ENCODE data around the gene DEF6.
"Not testable (repeated sequence)": the region's sequence is repeated elsewhere in the genome, so short reads cannot be mapped to it uniquely, and the experiment has no call there.

Gene DEF6

DNA sequence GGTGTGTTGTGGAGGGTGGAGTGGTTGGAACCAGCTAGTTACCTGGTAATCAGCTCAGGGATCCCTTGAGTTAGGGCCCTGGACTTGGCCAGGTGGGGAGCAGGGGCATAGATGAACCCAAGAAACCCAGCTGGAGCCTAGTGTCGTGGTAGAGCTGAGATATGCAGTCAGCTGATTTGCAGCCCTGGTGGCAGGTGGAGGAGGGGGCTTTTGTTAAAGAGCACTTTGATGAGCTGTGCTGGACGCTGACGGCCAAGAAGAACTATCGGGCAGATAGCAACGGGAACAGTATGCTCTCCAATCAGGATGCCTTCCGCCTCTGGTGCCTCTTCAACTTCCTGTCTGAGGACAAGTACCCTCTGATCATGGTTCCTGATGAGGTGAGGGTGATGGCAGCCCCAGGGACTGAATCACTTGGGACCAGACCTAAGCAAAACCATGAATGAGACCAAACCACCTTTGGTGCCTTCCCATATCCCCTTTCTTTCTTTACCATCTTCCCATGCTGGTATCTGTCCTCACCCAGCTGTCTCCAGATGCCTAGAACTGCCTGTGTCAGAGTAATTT lies 12.7 kb downstream of the DEF6 start:
- DNase-seq (ENCODE audit: low spot score): no peak

DNA sequence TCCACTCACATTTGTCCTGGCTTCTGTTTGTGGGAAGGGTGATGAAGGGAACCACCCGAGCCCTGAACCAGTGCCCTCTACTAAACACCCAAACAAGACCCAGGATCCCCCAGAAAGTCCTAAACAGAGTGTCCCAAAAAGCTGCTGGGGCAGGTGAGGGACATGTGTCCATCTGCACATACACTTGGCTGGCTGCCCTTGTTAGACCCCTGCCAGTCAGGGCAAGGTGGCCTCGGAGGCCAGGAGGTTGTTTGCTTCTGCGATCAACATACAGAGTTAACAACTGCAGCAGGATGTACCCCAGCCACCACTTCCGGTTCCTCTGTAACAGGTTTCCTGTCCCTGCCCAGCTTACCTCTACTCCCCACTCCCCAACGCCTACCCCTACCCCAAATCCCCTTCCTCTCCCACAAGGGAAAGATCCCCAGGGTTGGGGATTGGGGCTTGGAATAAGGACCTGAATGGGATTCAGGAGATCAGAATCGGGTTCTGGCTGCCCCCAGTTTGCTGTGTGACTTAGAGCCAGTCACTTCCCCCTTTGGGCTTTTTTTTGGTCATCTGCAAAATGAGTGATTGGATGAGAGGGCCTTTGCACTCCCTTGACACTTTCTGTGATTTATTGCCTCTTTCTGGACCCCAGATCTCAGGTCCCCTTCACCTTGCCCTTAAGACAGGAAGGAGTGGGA lies 13.9 kb downstream of the DEF6 start:
- no peak for DNase-seq (ENCODE audit: low spot score)

DNA sequence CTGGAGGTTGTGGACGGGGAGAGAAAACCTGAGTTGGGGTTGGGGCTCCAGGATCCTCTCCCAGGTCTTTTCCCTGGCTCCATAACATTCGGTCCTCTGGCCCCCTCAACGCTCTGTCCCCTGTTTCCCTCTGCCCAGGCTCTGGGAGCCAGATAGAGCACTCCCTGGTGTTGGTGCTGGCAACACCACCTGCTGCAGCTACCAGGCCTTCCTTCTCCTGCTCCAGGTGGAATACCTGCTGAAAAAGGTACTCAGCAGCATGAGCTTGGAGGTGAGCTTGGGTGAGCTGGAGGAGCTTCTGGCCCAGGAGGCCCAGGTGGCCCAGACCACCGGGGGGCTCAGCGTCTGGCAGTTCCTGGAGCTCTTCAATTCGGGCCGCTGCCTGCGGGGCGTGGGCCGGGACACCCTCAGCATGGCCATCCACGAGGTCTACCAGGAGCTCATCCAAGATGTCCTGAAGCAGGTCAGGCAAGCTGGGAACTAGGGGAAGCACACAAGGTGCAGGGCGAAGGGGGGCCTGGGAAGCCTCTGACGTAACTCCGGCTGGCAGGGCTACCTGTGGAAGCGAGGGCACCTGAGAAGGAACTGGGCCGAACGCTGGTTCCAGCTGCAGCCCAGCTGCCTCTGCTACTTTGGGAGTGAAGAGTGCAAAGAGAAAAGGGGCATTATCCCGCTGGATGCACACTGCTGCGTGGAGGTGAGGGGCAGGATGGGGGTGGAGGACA lies 14.6 kb downstream of the DEF6 start:
- no peak for DNase-seq (ENCODE audit: low spot score)

GRCh38 chr6:35312807-35313206 lies 15.2 kb downstream of the DEF6 start:
- no peak for DNase-seq (ENCODE audit: low spot score)

GRCh38 chr6:35317483-35318195 lies 20.0 kb downstream of the DEF6 start:
- no peak for DNase-seq (ENCODE audit: low spot score)

DNA sequence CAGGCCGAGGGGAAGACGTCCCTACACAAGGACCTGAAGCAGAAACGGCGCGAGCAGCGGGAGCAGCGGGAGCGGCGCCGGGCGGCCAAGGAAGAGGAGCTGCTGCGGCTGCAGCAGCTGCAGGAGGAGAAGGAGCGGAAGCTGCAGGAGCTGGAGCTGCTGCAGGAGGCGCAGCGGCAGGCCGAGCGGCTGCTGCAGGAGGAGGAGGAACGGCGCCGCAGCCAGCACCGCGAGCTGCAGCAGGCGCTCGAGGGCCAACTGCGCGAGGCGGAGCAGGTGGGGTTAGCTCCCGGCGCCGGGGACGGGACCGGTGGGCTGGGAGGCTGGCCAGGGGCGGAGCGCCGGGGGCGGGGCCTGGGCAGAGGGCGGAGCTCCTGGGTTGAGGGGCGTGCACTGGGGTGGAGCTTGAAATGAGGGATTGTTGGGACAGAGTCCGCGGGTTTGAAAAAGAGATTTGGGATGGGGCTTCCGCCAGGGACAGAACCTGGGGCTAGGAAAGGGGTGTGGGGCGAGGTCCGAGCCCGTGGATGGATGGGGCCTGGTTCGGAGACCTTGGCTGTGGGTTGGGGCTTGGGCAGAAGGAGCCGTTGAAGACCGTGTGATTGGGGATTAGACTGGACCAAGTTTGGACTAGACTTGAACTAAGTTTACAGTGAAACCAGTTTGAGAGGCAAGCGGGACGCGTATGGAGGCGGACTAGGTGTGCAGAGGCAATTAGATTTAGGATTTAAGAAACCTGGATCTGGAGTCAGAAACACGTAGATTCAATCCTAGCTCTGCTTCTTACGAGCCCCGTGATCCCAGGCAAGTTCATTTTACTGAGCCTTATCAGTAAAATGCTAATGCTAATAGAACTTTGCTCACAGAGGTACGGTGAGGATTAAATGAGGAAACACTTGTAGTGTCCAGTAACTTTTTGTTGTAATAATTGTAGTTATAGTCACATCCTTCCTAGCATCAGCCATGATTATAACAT lies 20.9 kb downstream of the DEF6 start:
- peak; percentile 56 for DNase-seq (ENCODE audit: low spot score)

GRCh38 chr6:35319346-35320030 lies 21.9 kb downstream of the DEF6 start:
- DNase-seq (ENCODE audit: low spot score): no peak

DNA sequence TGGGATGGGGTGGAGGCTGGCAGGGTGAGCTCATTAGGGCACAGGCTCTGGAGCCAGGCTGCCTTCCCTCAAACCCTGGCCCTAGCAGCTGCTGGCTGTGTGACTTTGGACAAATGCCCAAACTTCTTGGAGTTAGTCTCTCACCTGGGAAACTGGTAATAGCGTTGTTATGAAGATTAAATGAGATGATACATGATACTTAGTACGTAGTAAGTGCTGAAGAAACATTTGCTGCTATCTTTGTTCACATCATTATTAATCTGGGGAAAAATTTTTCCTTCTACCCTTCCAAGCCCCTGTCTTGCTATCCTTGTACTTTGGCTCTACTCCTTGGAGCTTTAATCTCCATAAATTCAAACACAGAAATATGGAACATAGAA lies 22.4 kb downstream of the DEF6 start:
- DNase-seq (ENCODE audit: low spot score): no peak

DNA sequence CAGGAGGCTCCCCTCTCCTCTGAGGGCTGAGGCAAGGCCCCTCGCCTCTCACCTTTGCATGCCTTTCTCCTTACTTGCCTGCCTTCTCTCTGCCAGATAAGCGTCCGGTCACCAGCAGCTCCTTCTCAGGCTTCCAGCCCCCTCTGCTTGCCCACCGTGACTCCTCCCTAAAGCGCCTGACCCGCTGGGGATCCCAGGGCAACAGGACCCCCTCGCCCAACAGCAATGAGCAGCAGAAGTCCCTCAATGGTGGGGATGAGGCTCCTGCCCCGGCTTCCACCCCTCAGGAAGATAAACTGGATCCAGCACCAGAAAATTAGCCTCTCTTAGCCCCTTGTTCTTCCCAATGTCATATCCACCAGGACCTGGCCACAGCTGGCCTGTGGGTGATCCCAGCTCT lies 23.5 kb downstream of the DEF6 start:
- no peak for DNase-seq (ENCODE audit: low spot score)

GRCh38 chr6:35327349-35328027 lies 29.9 kb downstream of the DEF6 start:
- no peak for DNase-seq (ENCODE audit: low spot score)

DNA sequence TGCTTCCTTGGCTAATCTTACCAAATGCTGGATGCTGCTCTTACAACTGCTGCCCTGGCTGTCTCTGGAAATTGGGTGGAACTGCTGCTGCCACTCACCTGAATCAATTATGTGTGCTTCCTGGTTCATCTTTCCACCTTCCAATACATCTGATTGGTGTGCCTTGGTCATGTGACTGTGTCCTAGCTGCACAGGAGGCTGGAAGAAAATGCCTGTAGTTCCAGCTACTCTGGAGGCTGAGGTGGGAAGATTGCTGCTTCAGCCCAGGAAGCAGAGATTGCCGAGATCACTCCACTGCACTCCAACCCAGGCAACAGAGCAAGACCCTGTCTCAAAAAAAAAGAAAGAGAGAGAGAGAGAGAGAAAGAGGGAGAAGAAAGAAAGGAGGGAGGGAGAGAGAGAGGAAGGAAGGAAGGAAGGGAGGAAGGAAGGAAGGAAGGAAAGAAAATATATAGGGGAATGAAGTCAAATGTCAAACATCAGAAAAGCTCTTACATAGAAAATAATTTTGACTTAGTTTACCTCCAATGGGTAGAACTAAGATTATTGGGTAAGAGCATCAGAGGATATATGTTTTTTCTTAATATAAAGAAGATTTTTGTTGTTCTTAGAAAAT lies 30.6 kb downstream of the DEF6 start:
- no peak for DNase-seq (ENCODE audit: low spot score)

DNA sequence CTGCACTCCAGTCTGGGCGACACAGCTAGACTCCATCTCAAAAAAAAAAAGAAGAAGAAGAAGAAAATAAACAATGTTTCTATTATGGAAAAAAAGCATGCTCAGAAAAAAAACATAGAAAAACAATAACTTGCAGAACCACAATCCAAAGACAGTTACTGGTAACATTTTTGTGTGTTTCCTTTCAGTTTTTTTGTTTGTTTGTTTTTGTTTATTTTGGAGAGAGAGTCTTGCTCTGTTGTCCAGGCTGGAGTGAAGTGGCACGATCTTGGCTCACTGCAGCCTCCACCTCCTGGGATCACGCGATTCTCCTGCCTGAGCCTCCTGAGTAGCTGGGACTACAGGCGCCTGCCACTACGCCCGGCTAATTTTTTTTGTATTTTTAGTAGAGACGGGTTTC lies 31.3 kb downstream of the DEF6 start:
- DNase-seq (ENCODE audit: low spot score): not testable (repeated sequence)

DNA sequence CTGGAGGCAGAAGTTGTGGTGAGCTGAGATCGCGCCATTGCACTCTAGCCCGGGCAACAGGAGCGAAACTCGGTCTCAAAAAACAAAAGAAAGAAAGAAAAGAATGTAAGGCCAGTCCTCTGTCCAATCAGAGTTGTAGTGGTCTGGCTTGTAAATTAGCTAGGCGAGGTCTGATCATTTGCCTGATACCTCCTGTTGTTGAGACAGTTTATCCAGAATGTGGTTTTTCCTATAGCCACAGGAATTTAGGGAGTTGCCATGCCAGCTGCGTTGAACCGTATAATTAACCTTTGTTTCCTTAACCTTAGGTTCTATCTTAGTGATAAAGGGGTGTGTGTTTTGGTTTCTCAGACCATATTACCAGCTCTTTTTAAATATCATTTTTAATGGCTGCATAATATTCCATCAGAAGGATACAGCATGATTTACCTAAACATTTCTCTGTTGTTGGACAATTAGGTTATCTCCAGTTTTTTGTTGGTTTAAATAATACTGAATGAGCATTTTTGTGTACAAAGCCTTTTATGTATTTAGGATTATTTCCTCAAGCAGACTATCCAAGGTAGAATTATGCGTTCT lies 33.0 kb downstream of the DEF6 start:
- no peak for DNase-seq (ENCODE audit: low spot score)

GRCh38 chr6:35332074-35332887 lies 34.7 kb downstream of the DEF6 start:
- DNase-seq (ENCODE audit: low spot score): not testable (repeated sequence)

GRCh38 chr6:35341557-35341956 lies 43.9 kb downstream of the DEF6 start:
- no peak for DNase-seq (ENCODE audit: low spot score)

DNA sequence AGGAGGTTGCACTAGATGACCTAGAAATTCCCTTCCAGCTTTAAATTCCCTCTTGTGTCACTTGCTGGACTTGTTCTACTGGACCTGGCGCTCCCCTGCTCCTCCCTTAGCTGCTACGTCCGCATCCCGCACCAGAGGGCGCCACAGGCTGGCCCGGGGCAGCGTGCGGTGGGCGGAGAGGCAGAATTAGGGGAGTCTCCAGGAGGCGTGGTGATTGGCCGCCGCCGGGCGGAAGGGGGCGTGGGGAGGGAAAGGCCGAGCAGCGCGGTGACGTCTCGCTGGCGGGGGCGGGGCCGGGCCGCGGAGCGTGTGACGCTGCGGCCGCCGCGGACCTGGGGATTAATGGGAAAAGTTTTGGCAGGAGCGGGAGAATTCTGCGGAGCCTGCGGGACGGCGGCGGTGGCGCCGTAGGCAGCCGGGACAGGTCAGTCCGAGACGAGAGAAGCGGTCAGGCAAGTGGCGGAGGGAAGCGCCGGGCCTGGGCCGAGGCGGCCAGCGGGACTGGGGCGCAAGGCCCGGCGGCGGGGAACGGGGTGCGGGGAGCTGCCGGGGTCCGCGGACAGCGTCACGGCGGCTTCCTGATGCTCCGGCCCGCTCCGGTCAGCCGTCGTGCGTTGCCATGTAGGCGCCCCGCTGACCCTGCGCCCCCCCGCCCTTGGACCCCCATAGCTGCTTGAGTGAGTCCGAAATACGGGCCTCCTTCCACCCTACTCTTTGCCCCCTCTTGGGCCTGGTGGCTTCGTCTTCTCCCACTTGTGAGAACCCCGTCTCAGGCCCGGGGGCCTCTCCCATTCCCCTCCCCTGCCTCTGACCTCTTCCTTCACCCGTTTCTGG lies 44.9 kb downstream of the DEF6 start, which contains the start of gene PPARD:
TSS of gene PPARD (plus strand) at position 301 of the 834 bp plus-strand sequence. CDS start 68,530 bp downstream, outside the sequence.
- peak; percentile 94 for DNase-seq (ENCODE audit: low spot score)

DNA sequence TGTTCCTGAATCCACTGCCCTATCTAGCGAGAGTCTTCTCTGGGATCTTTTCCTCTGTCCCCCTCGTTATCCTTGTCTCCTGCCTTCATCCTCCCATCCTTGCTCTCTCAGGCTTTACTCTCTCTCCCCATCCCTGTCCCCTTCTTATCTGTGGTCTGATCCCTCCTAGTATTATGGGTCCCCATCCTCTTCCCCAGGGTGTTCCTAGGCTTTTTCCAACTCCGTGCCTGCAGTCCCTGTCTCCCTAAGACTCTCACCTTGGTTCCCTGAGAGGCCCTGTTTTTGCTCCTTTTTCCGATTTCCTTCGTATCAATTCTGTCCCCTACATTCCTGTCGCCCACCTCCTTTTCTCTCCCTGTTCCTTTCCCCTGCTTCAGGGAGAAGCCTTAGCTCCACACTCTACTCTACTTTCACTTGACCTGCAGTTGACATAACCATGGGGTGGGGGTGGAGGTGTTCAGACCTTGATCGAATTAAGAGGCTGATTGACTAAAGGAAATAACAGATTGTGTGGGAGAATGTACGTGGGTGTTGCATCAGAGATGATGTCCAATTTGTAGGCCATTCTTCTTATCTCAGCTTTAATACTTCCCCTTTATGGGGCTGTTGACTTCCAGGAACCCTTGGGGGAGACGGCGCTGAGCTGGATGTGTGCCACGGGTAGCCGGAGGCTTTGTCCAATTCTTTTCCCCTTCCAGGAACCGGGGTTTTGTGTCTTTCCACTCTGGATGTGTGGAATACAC lies 45.6 kb downstream of the DEF6 start:
- DNase-seq (ENCODE audit: low spot score): no peak

Data from kidney capillary endothelial cell (primary cell).